IMR-90 (cell line): ENCODE measurements around the gene CADM1. TPM values are rescaled to one million over a fixed set of nuclear protein-coding genes. Genes with fewer than 3 reads are reported as not detected.

Experiments
- ATAC-seq: fragments of 200-7000 bp; cut with Tn5 transposase; 2 replicates; pipeline ENCODE4 v1.9.1; 2020; ENCODE audit warnings: low read depth, mild to moderate bottlenecking, moderate library complexity
- BruUV-seq: library from RNA; stranded (reverse); fragments of 400-500 nt; replicated peaks from 2 replicates; lab custom pipeline; 2021; lab: Mats Ljungman, UMichigan
- CTCF ChIA-PET: fragments of 300-600 bp; formaldehyde crosslinking; extraction: SDS; loops from one replicate; lab custom pipeline; 2021; ENCODE audit warnings: antibody characterized with exemption; lab: Yijun Ruan, JAX
- POLR2A ChIA-PET: fragments of 300-600 bp; sonication (Branson Sonifier 250); formaldehyde crosslinking; loops from one replicate; lab custom pipeline; 2022; ENCODE audit warnings: antibody characterized with exemption; ENCODE audit not compliant: unreplicated experiment; lab: Charles Lee
- DNase-seq: peaks from one replicate; pipeline ENCODE4 v3.0.0; 2013
- H2AFZ ChIP-seq: replicated peaks from 2 replicates; pipeline ENCODE3; 2013; ENCODE audit warnings: low read length, mild to moderate bottlenecking; ENCODE audit not compliant: poor library complexity
- H2AK5ac ChIP-seq: 2 replicates; pipeline ENCODE4 v1.6.1; 2013; ENCODE audit warnings: low read depth, low read length, inconsistent platforms
- H2AK9ac ChIP-seq: replicated peaks from 2 replicates; pipeline ENCODE3; 2013; ENCODE audit warnings: mild to moderate bottlenecking, low read depth, low read length, moderate library complexity; ENCODE audit not compliant: poor library complexity
- H2BK120ac ChIP-seq: 2 replicates; pipeline ENCODE4 v1.6.1; 2013; ENCODE audit warnings: low read depth, low read length, inconsistent platforms
- H2BK15ac ChIP-seq: 3 replicates; pipeline ENCODE4 v1.6.1; 2013; ENCODE audit warnings: low read depth, low read length, inconsistent platforms
- H2BK20ac ChIP-seq: 2 replicates; pipeline ENCODE4 v1.6.1; 2013; ENCODE audit warnings: low read depth, mild to moderate bottlenecking, inconsistent platforms, low read length, moderate library complexity
- H2BK5ac ChIP-seq: 2 replicates; pipeline ENCODE4 v1.6.1; 2013; ENCODE audit warnings: mild to moderate bottlenecking, low read depth, low read length, inconsistent platforms; ENCODE audit not compliant: poor library complexity, severe bottlenecking
- H3K14ac ChIP-seq: replicated peaks from 2 replicates; pipeline ENCODE4 v1.6.1; 2013; ENCODE audit warnings: low read depth, low read length, inconsistent platforms
- H3K18ac ChIP-seq: 2 replicates; pipeline ENCODE4 v1.6.1; 2013; ENCODE audit warnings: low read depth, low read length, control low read depth
- H3K23ac ChIP-seq: 2 replicates; pipeline ENCODE4 v1.6.1; 2013; ENCODE audit warnings: low read depth, low read length, inconsistent platforms
- H3K27ac ChIP-seq: 2 replicates; pipeline ENCODE4 v1.5.1; 2013; ENCODE audit warnings: mild to moderate bottlenecking, control low read depth, low read length; ENCODE audit not compliant: insufficient read depth
- H3K27me3 ChIP-seq: 2 replicates; pipeline ENCODE4 v1.6.1; 2013; ENCODE audit warnings: low read length; ENCODE audit not compliant: control insufficient read depth, insufficient read depth
- H3K36me3 ChIP-seq: 2 replicates; pipeline ENCODE4 v1.6.1; 2013; ENCODE audit warnings: low read length, mixed read lengths; ENCODE audit not compliant: control insufficient read depth, insufficient read depth
- H3K4ac ChIP-seq: 2 replicates; pipeline ENCODE4 v1.6.1; 2013; ENCODE audit warnings: low read depth, low read length, inconsistent platforms
- H3K4me1 ChIP-seq: 2 replicates; pipeline ENCODE4 v1.6.1; 2013; ENCODE audit warnings: low read length, mixed read lengths; ENCODE audit not compliant: control insufficient read depth, insufficient read depth
- H3K4me2 ChIP-seq: 2 replicates; pipeline ENCODE4 v1.6.1; 2013; ENCODE audit warnings: low read depth, mild to moderate bottlenecking, control low read depth, low read length, moderate library complexity
- H3K4me3 ChIP-seq: 2 replicates; pipeline ENCODE4 v1.5.1; 2013; ENCODE audit warnings: low read depth, mild to moderate bottlenecking, control low read depth, low read length, moderate library complexity; ENCODE audit not compliant: insufficient read depth
- H3K56ac ChIP-seq: 2 replicates; pipeline ENCODE4 v1.6.1; 2013; ENCODE audit warnings: low read length, inconsistent platforms; ENCODE audit not compliant: insufficient read depth; ENCODE audit errors: extremely low read depth
- H3K79me1 ChIP-seq, 2 experiments: 2 replicates each; pipeline ENCODE4 v1.6.1; 2013; ENCODE audit warnings: low read length in 2 of 2, inconsistent platforms in 1 of 2, low read depth in 1 of 2
- H3K9ac ChIP-seq: 2 replicates; pipeline ENCODE4 v1.6.1; 2013; ENCODE audit warnings: low read depth, low read length, control low read depth
- H3K9me1 ChIP-seq: 2 replicates; pipeline ENCODE4 v1.6.1; 2013; ENCODE audit warnings: low read length, inconsistent platforms; ENCODE audit not compliant: insufficient read depth
- H3K9me3 ChIP-seq: 2 replicates; pipeline ENCODE4 v1.6.1; 2013; ENCODE audit warnings: low read length; ENCODE audit not compliant: control insufficient read depth, insufficient read depth
- H4K20me1 ChIP-seq: 2 replicates; pipeline ENCODE4 v1.6.1; 2013; ENCODE audit warnings: low read length, inconsistent platforms; ENCODE audit not compliant: insufficient read depth
- H4K5ac ChIP-seq: 2 replicates; pipeline ENCODE4 v1.6.1; 2013; ENCODE audit warnings: mild to moderate bottlenecking, low read depth, low read length, control low read depth
- H4K8ac ChIP-seq, 2 experiments: 2 replicates each; pipeline ENCODE4 v1.6.1; 2013; ENCODE audit warnings: low read depth in 2 of 2, low read length in 2 of 2, control low read depth in 1 of 2, inconsistent platforms in 1 of 2
- H4K91ac ChIP-seq: 2 replicates; pipeline ENCODE4 v1.6.1; 2013; ENCODE audit warnings: low read depth, low read length, inconsistent platforms; ENCODE audit not compliant: insufficient read depth
- BHLHE40 ChIP-seq: fragments of 150-350 bp; IDR thresholded peaks from 2 replicates; pipeline ENCODE4 v1.6.1; 2016; ENCODE audit warnings: mild to moderate bottlenecking, low read depth, low read length
- CHD1 ChIP-seq: IDR thresholded peaks from 2 replicates; pipeline ENCODE4 v1.6.1; 2012; ENCODE audit warnings: low read depth, low read length, improper control_type of control experiment
- MXI1 ChIP-seq: IDR thresholded peaks from 2 replicates; pipeline ENCODE4 v1.6.1; 2012; ENCODE audit warnings: low read depth, mild to moderate bottlenecking, low read length, moderate library complexity, borderline replicate concordance
- POLR2A ChIP-seq: IDR thresholded peaks from 2 replicates; pipeline ENCODE4 v1.6.1; 2012; ENCODE audit warnings: mild to moderate bottlenecking, low read depth, low read length
- RAD21 ChIP-seq: IDR thresholded peaks from 2 replicates; pipeline ENCODE4 v1.6.1; 2012; ENCODE audit warnings: low read length, improper control_type of control experiment
- RCOR1 ChIP-seq: IDR thresholded peaks from 2 replicates; pipeline ENCODE4 v1.6.1; 2012; ENCODE audit warnings: mild to moderate bottlenecking, low read length, improper control_type of control experiment; ENCODE audit not compliant: insufficient replicate concordance
- RFX5 ChIP-seq: IDR thresholded peaks from 2 replicates; pipeline ENCODE4 v1.8.0; 2012; ENCODE audit warnings: low read depth, mild to moderate bottlenecking, low read length, moderate library complexity
- WGBS, 2 experiments: methylation state at CpG; one replicate each; pipeline versions ENCODE4 v1.1.5 to v1.1.7; 2013; ENCODE audit warnings: missing lambda C conversion rate in 2 of 2; ENCODE audit not compliant: insufficient read length in 1 of 2; ENCODE audit errors: extremely low coverage in 2 of 2; 5-methylcytosine and 5-hydroxymethylcytosine counted together
- dilution Hi-C: fragments of 300-500 bp; cut with HindIII; formaldehyde crosslinking; loops from one replicate; pipeline ENCODE4 v1.14.3; 2018; ENCODE audit warnings: low sequenced_read_pairs; ENCODE audit not compliant: unreplicated experiment
- in situ Hi-C: fragments of 300-500 bp; cut with MboI; formaldehyde crosslinking; loops from 3 replicates; pipeline ENCODE4 v1.14.3; 2019; ENCODE audit warnings: low sequenced_read_pairs, inconsistent platforms, mixed read lengths
- intact Hi-C: fragments of 100-400 bp; cut with micrococcal nuclease; formaldehyde crosslinking; loops from 2 replicates; pipeline ENCODE4 v1.10.0; 2022
- polyA plus RNA-seq, 3 experiments: library from polyadenylated mRNA; depleted of rRNA; stranded (reverse); fragments of >200 nt; gene quantifications; 2 replicates each; pipeline ENCODE4 v1.2.3, GENCODE V29; 2012; ENCODE audit warnings: low replicate concordance in 1 of 3
- total RNA-seq: library from RNA; depleted of rRNA; stranded (reverse); fragments of >200 nt; gene quantifications from 2 replicates; pipeline ENCODE4 v1.2.3, GENCODE V29; 2012
- TF ChIP-seq, protein P1 (sequence below): conservative IDR thresholded peaks from 2 replicates; pipeline ENCODE4 v1.5.1; 2012; ENCODE audit warnings: mild to moderate bottlenecking, low read depth, low read length, improper control_type of control experiment
- TF ChIP-seq, protein P2 (sequence below): fragments of 150-350 bp; IDR thresholded peaks from 2 replicates; pipeline ENCODE4 v1.6.1; 2017; ENCODE audit warnings: mild to moderate bottlenecking, antibody characterized with exemption, low read length, low read depth

Gene CADM1
- total and polyA plus RNA-seq, 2 of the 4 experiments (the other 2 are of a cell fraction), result 28.8 to 77.1 TPM

DNA sequence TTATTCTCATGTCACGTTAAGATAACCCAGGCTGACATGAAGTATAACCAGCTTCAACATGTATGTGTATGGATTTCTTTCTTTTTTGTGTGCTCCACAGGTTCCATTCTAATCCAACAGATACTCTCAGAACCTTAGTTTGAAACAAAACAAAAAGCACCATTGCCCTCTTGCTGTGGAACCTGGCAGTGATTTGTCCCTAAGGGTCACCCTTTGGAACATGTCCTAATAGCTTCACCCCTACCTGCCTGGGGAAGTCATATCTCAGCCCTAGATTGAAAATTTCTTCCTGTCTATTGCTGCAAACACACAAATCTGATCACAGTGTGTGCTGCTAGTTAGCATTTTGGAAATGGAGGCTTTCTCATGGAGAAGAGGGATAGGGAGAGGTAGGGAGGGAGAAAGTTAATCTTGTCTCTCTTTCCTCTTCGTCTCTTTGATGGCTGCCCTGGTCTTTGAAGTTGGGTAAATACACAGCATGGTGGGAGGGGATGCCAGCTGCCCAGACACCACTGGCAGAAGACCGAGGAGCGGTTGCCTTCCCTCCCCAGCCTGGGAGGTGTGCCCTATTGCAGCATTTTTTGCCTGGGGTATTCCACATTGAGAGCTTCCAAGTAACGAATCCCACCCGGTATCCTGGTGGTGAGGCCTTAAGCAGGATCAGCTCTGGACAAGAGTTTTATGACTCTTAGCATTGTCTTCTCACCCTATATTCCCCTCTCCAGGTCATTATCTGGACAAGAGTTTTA, 11.6 kb upstream of the CADM1 start:
- in situ Hi-C loops, result no loop called here
- Histone ChIP-seq H2BK20ac (no peak overlapping the region), H3K18ac (no peak overlapping the region), H3K9ac (no peak overlapping the region), H2BK5ac (no peak overlapping the region), H3K79me1 (no peaks in the 10 kb centered on the region), H3K56ac (no peak overlapping the region), H4K8ac (no peak overlapping the region), H2AFZ (no peak overlapping the region), H3K9me1 (no peaks in the 10 kb centered on the region), H3K27ac (no peak overlapping the region), H2AK9ac (no peak overlapping the region), H2AK5ac (no peak overlapping the region), H3K4me1 (no peaks in the 10 kb centered on the region), H3K23ac (no peak overlapping the region), H3K9me3 (no peaks in the 10 kb centered on the region), H3K4me2 (no peak overlapping the region), H4K20me1 (no peaks in the 10 kb centered on the region), H3K36me3 (no peaks in the 10 kb centered on the region), H3K4ac (no peak overlapping the region), H4K5ac (no peak overlapping the region), H3K14ac (no peak overlapping the region), H2BK15ac (no peak overlapping the region), H4K91ac (no peak overlapping the region), H3K4me3 (no peak overlapping the region), H2BK120ac (no peak overlapping the region), H3K27me3 (peaks cover 30% of the 10 kb centered on the region)
- ChIA-PET CTCF (no interaction called here), POLR2A (no interaction called here)
- DNase-seq (no peak), ATAC-seq (no peak)
- TF ChIP-seq, protein P1, sequence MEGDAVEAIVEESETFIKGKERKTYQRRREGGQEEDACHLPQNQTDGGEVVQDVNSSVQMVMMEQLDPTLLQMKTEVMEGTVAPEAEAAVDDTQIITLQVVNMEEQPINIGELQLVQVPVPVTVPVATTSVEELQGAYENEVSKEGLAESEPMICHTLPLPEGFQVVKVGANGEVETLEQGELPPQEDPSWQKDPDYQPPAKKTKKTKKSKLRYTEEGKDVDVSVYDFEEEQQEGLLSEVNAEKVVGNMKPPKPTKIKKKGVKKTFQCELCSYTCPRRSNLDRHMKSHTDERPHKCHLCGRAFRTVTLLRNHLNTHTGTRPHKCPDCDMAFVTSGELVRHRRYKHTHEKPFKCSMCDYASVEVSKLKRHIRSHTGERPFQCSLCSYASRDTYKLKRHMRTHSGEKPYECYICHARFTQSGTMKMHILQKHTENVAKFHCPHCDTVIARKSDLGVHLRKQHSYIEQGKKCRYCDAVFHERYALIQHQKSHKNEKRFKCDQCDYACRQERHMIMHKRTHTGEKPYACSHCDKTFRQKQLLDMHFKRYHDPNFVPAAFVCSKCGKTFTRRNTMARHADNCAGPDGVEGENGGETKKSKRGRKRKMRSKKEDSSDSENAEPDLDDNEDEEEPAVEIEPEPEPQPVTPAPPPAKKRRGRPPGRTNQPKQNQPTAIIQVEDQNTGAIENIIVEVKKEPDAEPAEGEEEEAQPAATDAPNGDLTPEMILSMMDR, result no peak
- TF ChIP-seq RAD21 (no peak), RFX5 (no peak), BHLHE40 (no peak), MXI1 (no peak), RCOR1 (no peak), CHD1 (no peak), POLR2A (no peak)
- TF ChIP-seq, protein P2, sequence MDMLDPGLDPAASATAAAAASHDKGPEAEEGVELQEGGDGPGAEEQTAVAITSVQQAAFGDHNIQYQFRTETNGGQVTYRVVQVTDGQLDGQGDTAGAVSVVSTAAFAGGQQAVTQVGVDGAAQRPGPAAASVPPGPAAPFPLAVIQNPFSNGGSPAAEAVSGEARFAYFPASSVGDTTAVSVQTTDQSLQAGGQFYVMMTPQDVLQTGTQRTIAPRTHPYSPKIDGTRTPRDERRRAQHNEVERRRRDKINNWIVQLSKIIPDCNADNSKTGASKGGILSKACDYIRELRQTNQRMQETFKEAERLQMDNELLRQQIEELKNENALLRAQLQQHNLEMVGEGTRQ, result no peak
- no CpG with 5 or more reads among the region's 6 CpGs for WGBS, 2 experiments
- BruUV-seq, result no TSS peak
- dilution Hi-C loops, result no loop called here
- intact Hi-C loops, result no loop called here
